Trophoblast cell (in vitro differentiated cells and primary cell): ENCODE data around the gene CCNY.

ENCODE experiments used
- DNase-seq, 2 donors: peaks; one replicate each; pipeline ENCODE4 v3.0.0-alpha.2; 2016
- H2AFZ ChIP-seq: 2 replicates; pipeline ENCODE4 v1.6.1; 2013; ENCODE audit warnings: low read length, moderate library complexity, mild to moderate bottlenecking; ENCODE audit not compliant: insufficient read depth, poor library complexity
- H2AK5ac ChIP-seq: 2 replicates; pipeline ENCODE4 v1.6.1; 2013; ENCODE audit warnings: mild to moderate bottlenecking, low read length
- H2BK120ac ChIP-seq: 2 replicates; pipeline ENCODE4 v1.6.1; 2013; ENCODE audit warnings: low read length, mild to moderate bottlenecking, moderate library complexity; ENCODE audit not compliant: insufficient read depth, poor library complexity
- H2BK12ac ChIP-seq: 2 replicates; pipeline ENCODE4 v1.6.1; 2013; ENCODE audit warnings: mild to moderate bottlenecking, low read length, moderate library complexity
- H2BK5ac ChIP-seq: 2 replicates; pipeline ENCODE4 v1.6.1; 2013; ENCODE audit warnings: low read length, low read depth, moderate library complexity, mild to moderate bottlenecking; ENCODE audit not compliant: poor library complexity
- H3K14ac ChIP-seq: 2 replicates; pipeline ENCODE4 v1.6.1; 2013; ENCODE audit warnings: mild to moderate bottlenecking, low read length
- H3K18ac ChIP-seq: 2 replicates; pipeline ENCODE4 v1.6.1; 2013; ENCODE audit warnings: mild to moderate bottlenecking, low read length
- H3K23ac ChIP-seq: 2 replicates; pipeline ENCODE4 v1.6.1; 2013; ENCODE audit warnings: low read length
- H3K27ac ChIP-seq: 2 replicates; pipeline ENCODE4 v1.5.1; 2013; ENCODE audit warnings: low read depth, mild to moderate bottlenecking, inconsistent platforms, low read length, moderate library complexity
- H3K27me3 ChIP-seq: 2 replicates; pipeline ENCODE4 v1.6.1; 2013; ENCODE audit warnings: inconsistent platforms, mild to moderate bottlenecking, low read length, moderate library complexity; ENCODE audit not compliant: insufficient read depth
- H3K36me3 ChIP-seq, 2 experiments: 1 replicate in 1 of 2; 2 replicates in 1 of 2; pipeline ENCODE4 v1.6.1; 2013; ENCODE audit warnings: low read length in 2 of 2, mild to moderate bottlenecking in 2 of 2, moderate library complexity in 1 of 2; ENCODE audit not compliant: insufficient read depth in 2 of 2, control insufficient read depth in 1 of 2
- H3K4ac ChIP-seq: 2 replicates; pipeline ENCODE4 v1.6.1; 2013; ENCODE audit warnings: low read depth, mild to moderate bottlenecking, low read length, moderate library complexity
- H3K4me1 ChIP-seq, 2 experiments: 1 replicate in 1 of 2; 2 replicates in 1 of 2; pipeline ENCODE4 v1.6.1; 2013; ENCODE audit warnings: low read length in 2 of 2, mild to moderate bottlenecking in 2 of 2, moderate library complexity in 1 of 2; ENCODE audit not compliant: insufficient read depth in 2 of 2, control insufficient read depth in 1 of 2
- H3K4me2 ChIP-seq: 2 replicates; pipeline ENCODE4 v1.6.1; 2013; ENCODE audit warnings: inconsistent platforms, mild to moderate bottlenecking, low read length, moderate library complexity
- H3K4me3 ChIP-seq: 2 replicates; pipeline ENCODE4 v1.5.1; 2013; ENCODE audit warnings: mild to moderate bottlenecking, low read depth, low read length, inconsistent platforms
- H3K79me1 ChIP-seq: one replicate; pipeline ENCODE4 v1.6.1; 2013; ENCODE audit warnings: low read length
- H3K79me2 ChIP-seq: 2 replicates; pipeline ENCODE4 v1.6.1; 2013; ENCODE audit warnings: low read length, mild to moderate bottlenecking; ENCODE audit not compliant: control insufficient read depth, insufficient read depth, poor library complexity
- H3K9ac ChIP-seq: 2 replicates; pipeline ENCODE4 v1.6.1; 2013; ENCODE audit warnings: mild to moderate bottlenecking, low read length
- H3K9me3 ChIP-seq: 2 replicates; pipeline ENCODE4 v1.6.1; 2013; ENCODE audit warnings: low read depth, mild to moderate bottlenecking, control low read depth, inconsistent platforms, low read length; ENCODE audit not compliant: insufficient read depth
- H4K12ac ChIP-seq: 2 replicates; pipeline ENCODE4 v1.6.1; 2013; ENCODE audit warnings: low read depth, mild to moderate bottlenecking, low read length, moderate library complexity
- H4K8ac ChIP-seq: 2 replicates; pipeline ENCODE4 v1.6.1; 2013; ENCODE audit warnings: low read depth, mild to moderate bottlenecking, low read length, moderate library complexity
- H4K91ac ChIP-seq: one replicate; pipeline ENCODE4 v1.6.1; 2013; ENCODE audit warnings: low read depth, mild to moderate bottlenecking, low read length, moderate library complexity
- WGBS: extraction: QIAGEN DNeasy Blood & Tissue Kit; methylation state at CpG from one replicate; pipeline ENCODE4 v1.1.7; 2013; ENCODE audit warnings: missing lambda C conversion rate; ENCODE audit not compliant: insufficient read length, insufficient coverage; ENCODE audit errors: extremely low coverage; 5-methylcytosine and 5-hydroxymethylcytosine counted together

The CCNY gene

DNA sequence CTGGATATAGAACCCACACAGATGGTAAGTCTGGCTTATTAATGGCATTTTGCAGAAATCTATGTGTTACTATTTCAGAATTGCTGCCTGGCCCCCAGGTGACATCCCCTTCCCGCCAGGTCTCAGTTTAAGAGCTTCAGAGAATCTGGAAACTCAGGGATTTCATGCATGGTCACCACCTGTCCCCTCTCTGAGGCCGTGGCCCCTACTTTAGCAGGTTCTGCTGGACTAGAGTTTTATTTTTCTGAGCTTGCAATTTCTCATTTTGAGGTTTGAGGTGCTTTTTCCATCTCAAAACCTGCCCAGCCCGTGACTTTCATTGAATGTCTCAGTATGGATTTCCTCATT lies 244.1 kb downstream of the CCNY start:
- peaks cover 0 to 3% of the 10 kb centered on the region in 2 experiments for H3K36me3 ChIP-seq
- H3K27me3 ChIP-seq: no peaks in the 10 kb centered on the region
- no peak overlapping the region for H3K9ac ChIP-seq
- WGBS: no CpG with 5 or more reads among the region's 3 CpGs
- H4K8ac ChIP-seq: no peak overlapping the region
- H3K4ac ChIP-seq: no peak overlapping the region
- H3K9me3 ChIP-seq: peaks cover 1% of the 10 kb centered on the region
- H3K23ac ChIP-seq: no peak overlapping the region
- no peak overlapping the region for H2BK5ac ChIP-seq
- H2BK120ac ChIP-seq: no peak overlapping the region
- H2BK12ac ChIP-seq: no peak overlapping the region
- no peak overlapping the region for H4K91ac ChIP-seq
- no peak overlapping the region for H3K4me3 ChIP-seq
- H3K4me1 ChIP-seq: no peaks in the 10 kb centered on the region
- no peak overlapping the region for H2AFZ ChIP-seq
- no peak overlapping the region for H3K4me2 ChIP-seq
- no peak for DNase-seq
- no peak overlapping the region for H3K14ac ChIP-seq
- no peak overlapping the region for H4K12ac ChIP-seq
- H3K79me2 ChIP-seq: no peaks in the 10 kb centered on the region
- no peak overlapping the region for H3K18ac ChIP-seq
- no peaks in the 10 kb centered on the region for H3K79me1 ChIP-seq
- no peak overlapping the region for H2AK5ac ChIP-seq
- H3K27ac ChIP-seq: no peak overlapping the region

DNA sequence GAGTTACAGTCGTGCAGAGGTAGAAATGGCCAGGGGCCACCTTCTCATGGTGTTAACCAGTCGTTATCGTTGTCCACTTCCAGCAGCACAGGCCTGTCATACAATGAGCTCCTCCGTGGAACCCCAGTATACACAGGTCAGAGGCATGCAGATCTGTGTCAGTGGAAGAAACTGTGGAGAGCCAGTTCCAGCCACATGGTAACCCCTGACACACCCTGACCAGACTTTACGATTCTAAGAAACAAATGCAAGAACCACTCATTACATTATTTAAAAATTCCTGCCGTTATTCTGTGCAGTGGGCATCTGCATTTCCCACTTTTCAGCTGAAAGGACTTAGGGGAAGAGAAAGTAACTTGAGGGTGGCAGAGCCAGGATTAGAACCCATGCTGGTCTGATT lies 245.3 kb downstream of the CCNY start:
- Histone ChIP-seq H2BK12ac (no peak overlapping the region), H4K8ac (no peak overlapping the region), H3K27ac (no peak overlapping the region), H2BK120ac (no peak overlapping the region), H3K14ac (no peak overlapping the region), H2AFZ (no peak overlapping the region), H3K9ac (no peak overlapping the region), H3K79me1 (no peaks in the 10 kb centered on the region), H3K4me3 (no peak overlapping the region), H3K4ac (no peak overlapping the region), H3K23ac (no peak overlapping the region), H4K12ac (no peak overlapping the region), H4K91ac (no peak overlapping the region), H3K4me2 (no peak overlapping the region), H3K18ac (no peak overlapping the region), H3K9me3 (peaks cover 1% of the 10 kb centered on the region), H3K27me3 (no peaks in the 10 kb centered on the region), H2BK5ac (no peak overlapping the region), H2AK5ac (no peak overlapping the region), H3K36me3 (no peaks in the 10 kb centered on the region), H3K4me1 (no peaks in the 10 kb centered on the region), H3K79me2 (no peaks in the 10 kb centered on the region)
- no peak for DNase-seq
- WGBS: no CpG with 5 or more reads among the region's 6 CpGs

DNA sequence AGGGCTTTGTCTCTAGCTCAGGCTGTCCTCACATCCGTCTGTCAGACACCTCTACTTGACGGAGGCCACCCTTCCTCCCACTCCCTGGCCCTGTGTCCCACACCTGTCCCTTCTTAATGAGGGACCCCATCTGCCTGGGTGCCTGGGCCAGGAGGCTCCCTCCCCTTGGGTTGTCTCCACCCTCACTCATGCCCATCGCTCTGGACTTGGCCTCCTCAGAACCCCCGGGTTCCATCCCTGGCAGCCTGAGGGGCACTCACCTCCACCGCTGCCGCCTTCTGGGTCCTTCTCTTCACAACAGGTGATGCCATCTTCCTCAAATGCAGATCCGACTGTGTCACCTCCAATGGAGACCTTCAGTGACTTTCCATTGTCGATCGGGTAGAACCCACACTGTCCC lies 248.6 kb downstream of the CCNY start:
- Histone ChIP-seq H3K14ac (no peak overlapping the region), H4K12ac (no peak overlapping the region), H2BK120ac (no peak overlapping the region), H3K4ac (no peak overlapping the region), H3K18ac (no peak overlapping the region), H2AK5ac (no peak overlapping the region), H3K79me2 (no peaks in the 10 kb centered on the region), H3K9ac (no peak overlapping the region), H3K36me3 (no peaks in the 10 kb centered on the region), H3K27ac (no peak overlapping the region), H2AFZ (no peak overlapping the region), H3K79me1 (no peaks in the 10 kb centered on the region), H3K4me2 (no peak overlapping the region), H3K23ac (no peak overlapping the region), H2BK5ac (no peak overlapping the region), H3K9me3 (no peaks in the 10 kb centered on the region), H4K91ac (no peak overlapping the region), H3K27me3 (no peaks in the 10 kb centered on the region), H4K8ac (no peak overlapping the region), H3K4me1 (no peaks in the 10 kb centered on the region), H2BK12ac (no peak overlapping the region), H3K4me3 (no peak overlapping the region)
- WGBS: no CpG with 5 or more reads among the region's 9 CpGs
- no peak for DNase-seq

DNA sequence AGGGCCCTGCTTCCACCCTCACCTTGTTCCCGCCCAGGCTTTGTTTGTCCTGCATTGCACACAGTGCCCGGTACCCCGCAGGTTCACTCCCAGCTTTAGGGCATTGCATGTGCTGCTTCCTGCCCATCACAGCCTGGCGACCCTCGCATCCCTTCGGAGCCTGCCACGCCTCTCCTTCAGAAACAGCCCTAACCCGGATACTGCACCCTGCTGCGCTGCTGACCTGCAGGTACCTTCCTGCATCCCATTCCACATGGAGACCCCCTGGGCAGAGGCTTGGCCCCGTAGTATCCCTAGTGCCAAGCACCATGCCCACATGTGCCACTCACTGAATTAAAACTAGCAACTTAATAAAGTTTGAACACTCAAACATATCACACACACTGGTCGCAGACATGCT lies 249.0 kb downstream of the CCNY start:
- H2AK5ac ChIP-seq: no peak overlapping the region
- no peak overlapping the region for H4K12ac ChIP-seq
- WGBS: no CpG with 5 or more reads among the region's 11 CpGs

More for the DNA sequence above, 249.0 kb downstream of the CCNY start:
- Histone ChIP-seq H3K79me2 (no peaks in the 10 kb centered on the region), H4K8ac (no peak overlapping the region), H3K36me3 (no peaks in the 10 kb centered on the region), H3K4ac (no peak overlapping the region), H2BK5ac (no peak overlapping the region), H2AFZ (no peak overlapping the region), H3K27ac (no peak overlapping the region), H3K9me3 (no peaks in the 10 kb centered on the region), H3K4me1 (no peaks in the 10 kb centered on the region), H3K18ac (no peak overlapping the region), H3K4me3 (no peak overlapping the region), H3K23ac (no peak overlapping the region), H3K27me3 (no peaks in the 10 kb centered on the region), H2BK12ac (no peak overlapping the region), H3K79me1 (no peaks in the 10 kb centered on the region), H3K14ac (no peak overlapping the region), H4K91ac (no peak overlapping the region), H3K4me2 (no peak overlapping the region), H2BK120ac (no peak overlapping the region), H3K9ac (no peak overlapping the region)
- no peak for DNase-seq
